ENCODE data around the gene RSPO4. TPM values are rescaled to one million over a fixed set of nuclear protein-coding genes. Genes with fewer than 3 reads are reported as not detected.

RSPO4 gene
- total RNA-seq, 1 donor from 2014 or later, result 10.9 TPM

GRCh38 chr20:934186-934840 lies 67.8 kb downstream of the RSPO4 start:
- no peak overlapping the region for H3K27ac ChIP-seq
- peaks cover 6% of the 10 kb centered on the region for H3K9me3 ChIP-seq
- H3K27me3 ChIP-seq, result no peaks in the 10 kb centered on the region
- no peak for TF ChIP-seq CTCF (IDR thresholded peaks at IDR 0.05)
- no peak overlapping the region for H3K4me3 ChIP-seq
- ATAC-seq, result no peak
- no peaks in the 10 kb centered on the region for H3K4me1 ChIP-seq
- no peaks in the 10 kb centered on the region for H3K36me3 ChIP-seq
- DNase-seq, result no peak
- intact Hi-C loops (cut with DNase I), result no loop called here

DNA sequence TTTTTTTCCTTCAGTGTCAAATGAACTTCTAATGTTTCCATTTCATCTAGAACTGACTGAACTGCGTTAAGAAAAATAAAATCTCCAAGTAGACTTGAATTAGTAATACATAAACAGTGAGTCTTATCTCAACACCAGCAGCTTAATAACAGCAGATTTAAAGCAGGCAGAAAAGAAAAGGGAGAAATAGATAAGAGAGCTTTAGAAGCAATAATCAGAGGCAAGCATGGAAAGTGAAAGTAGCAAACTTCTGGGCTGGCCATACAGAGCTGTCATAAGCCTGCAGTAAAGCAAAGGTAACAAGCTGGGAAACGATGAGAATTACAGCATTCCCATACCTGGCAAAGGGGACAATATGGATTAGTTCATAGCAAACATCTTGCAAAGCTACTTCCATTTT lies 69.1 kb downstream of the RSPO4 start:
- intact Hi-C loops (cut with DNase I), result no loop called here
- H3K27me3 ChIP-seq, result no peaks in the 10 kb centered on the region
- DNase-seq, result no peak
- TF ChIP-seq CTCF (IDR thresholded peaks at IDR 0.05), result no peak
- H3K9me3 ChIP-seq, result peaks cover 6% of the 10 kb centered on the region
- H3K36me3 ChIP-seq, result no peaks in the 10 kb centered on the region
- no peak for ATAC-seq
- no peak overlapping the region for H3K4me3 ChIP-seq
- no peaks in the 10 kb centered on the region for H3K4me1 ChIP-seq
- no peak overlapping the region for H3K27ac ChIP-seq

GRCh38 chr20:931401-931800 lies 70.7 kb downstream of the RSPO4 start:
- no peak for ATAC-seq
- no peak for DNase-seq
- no peaks in the 10 kb centered on the region for H3K27me3 ChIP-seq
- peaks cover 6% of the 10 kb centered on the region for H3K9me3 ChIP-seq
- no peak for TF ChIP-seq CTCF (IDR thresholded peaks at IDR 0.05)
- intact Hi-C loops (cut with DNase I), result no loop called here
- no peak overlapping the region for H3K4me3 ChIP-seq
- no peaks in the 10 kb centered on the region for H3K36me3 ChIP-seq
- no peak overlapping the region for H3K27ac ChIP-seq
- H3K4me1 ChIP-seq, result no peaks in the 10 kb centered on the region

- no peak for DNase-seq
- no peak for ATAC-seq
- intact Hi-C loops (cut with DNase I), result no loop called here
- Histone ChIP-seq H3K27me3 (no peaks in the 10 kb centered on the region), H3K36me3 (no peaks in the 10 kb centered on the region), H3K4me1 (no peaks in the 10 kb centered on the region), H3K27ac (no peak overlapping the region), H3K9me3 (peaks cover under 1% of the 10 kb centered on the region), H3K4me3 (no peak overlapping the region)
- no peak for TF ChIP-seq CTCF (IDR thresholded peaks at IDR 0.05)
Observed at GRCh38 chr20:926670-927069, 75.4 kb downstream of the RSPO4 start.

GRCh38 chr20:925516-925915 lies 76.6 kb downstream of the RSPO4 start:
- no peak overlapping the region for H3K27ac ChIP-seq

More at GRCh38 chr20:925516-925915, 76.6 kb downstream of the RSPO4 start:
- H3K9me3 ChIP-seq, result no peaks in the 10 kb centered on the region
- no peak for TF ChIP-seq CTCF (IDR thresholded peaks at IDR 0.05)
- no peak for ATAC-seq
- no peak overlapping the region for H3K4me3 ChIP-seq
- intact Hi-C loops (cut with DNase I), result no loop called here
- H3K4me1 ChIP-seq, result no peaks in the 10 kb centered on the region
- no peaks in the 10 kb centered on the region for H3K27me3 ChIP-seq
- no peaks in the 10 kb centered on the region for H3K36me3 ChIP-seq
- DNase-seq, result no peak
